Karpas-422 (cell line): Measurements from ENCODE around the gene ALK. TPM values are rescaled to one million over a fixed set of nuclear protein-coding genes. Genes with fewer than 3 reads are reported as not detected.

Experiments used
- DNase-seq: peaks from one replicate; pipeline ENCODE4 v3.0.0-alpha.2; 2015
- H2AFZ ChIP-seq: fragments of 200-600 bp; sonication (generic); 2 replicates; pipeline ENCODE4 v1.6.1; 2014; ENCODE audit warnings: antibody characterized with exemption, low read length, mixed read lengths
- H3K27ac ChIP-seq: fragments of 200-600 bp; sonication (generic); 2 replicates; pipeline ENCODE4 v1.5.1; 2014; ENCODE audit warnings: mild to moderate bottlenecking, low read length, moderate library complexity
- H3K27me3 ChIP-seq: fragments of 200-600 bp; sonication (generic); 2 replicates; pipeline ENCODE4 v1.6.1; 2014; ENCODE audit warnings: low read length, mixed read lengths
- H3K36me3 ChIP-seq: fragments of 200-600 bp; sonication (generic); 2 replicates; pipeline ENCODE4 v1.6.1; 2014; ENCODE audit warnings: low read length, mixed read lengths; ENCODE audit not compliant: insufficient read depth
- H3K4me1 ChIP-seq: fragments of 200-600 bp; sonication (generic); 2 replicates; pipeline ENCODE4 v1.6.1; 2014; ENCODE audit warnings: mild to moderate bottlenecking, low read length, mixed read lengths
- H3K4me2 ChIP-seq: fragments of 200-600 bp; sonication (generic); 2 replicates; pipeline ENCODE4 v1.6.1; 2014; ENCODE audit warnings: low read length, low read depth, mild to moderate bottlenecking; ENCODE audit not compliant: poor library complexity, severe bottlenecking
- H3K4me3 ChIP-seq: fragments of 200-600 bp; sonication (generic); 2 replicates; pipeline ENCODE4 v1.5.1; 2014; ENCODE audit warnings: mild to moderate bottlenecking, antibody characterized with exemption, low read length, mixed read lengths
- H3K79me2 ChIP-seq: fragments of 200-600 bp; sonication (generic); 2 replicates; pipeline ENCODE4 v1.6.1; 2014; ENCODE audit warnings: mild to moderate bottlenecking, low read length, mixed read lengths
- H3K9ac ChIP-seq: fragments of 200-600 bp; sonication (generic); 2 replicates; pipeline ENCODE4 v1.6.0; 2014; ENCODE audit warnings: low read length
- H3K9me2 ChIP-seq: fragments of 200-600 bp; sonication (generic), shearing (Covaris generic); replicated peaks from 2 replicates; pipeline ENCODE4 v1.6.0; 2014; ENCODE audit warnings: mild to moderate bottlenecking, low read length, moderate library complexity; ENCODE audit not compliant: insufficient read depth
- H3K9me3 ChIP-seq: fragments of 300-700, 200-600 bp; sonication (generic); 2 replicates; pipeline ENCODE4 v1.6.1; 2014; ENCODE audit warnings: low read length, mixed read lengths
- H4K20me1 ChIP-seq: fragments of 200-600 bp; sonication (generic); 2 replicates; pipeline ENCODE4 v1.6.1; 2014; ENCODE audit warnings: mild to moderate bottlenecking, antibody characterized with exemption, low read length, low read depth; ENCODE audit not compliant: insufficient read depth
- total RNA-seq: library from RNA; depleted of rRNA; stranded (reverse); fragments of >200 nt; shearing (Covaris generic); gene quantifications from 2 replicates; pipeline ENCODE4 v1.2.3, GENCODE V29; 2014; ENCODE audit warnings: low replicate concordance

The ALK gene
- total RNA-seq, 1 experiment from 2014 or later: not detected

DNA sequence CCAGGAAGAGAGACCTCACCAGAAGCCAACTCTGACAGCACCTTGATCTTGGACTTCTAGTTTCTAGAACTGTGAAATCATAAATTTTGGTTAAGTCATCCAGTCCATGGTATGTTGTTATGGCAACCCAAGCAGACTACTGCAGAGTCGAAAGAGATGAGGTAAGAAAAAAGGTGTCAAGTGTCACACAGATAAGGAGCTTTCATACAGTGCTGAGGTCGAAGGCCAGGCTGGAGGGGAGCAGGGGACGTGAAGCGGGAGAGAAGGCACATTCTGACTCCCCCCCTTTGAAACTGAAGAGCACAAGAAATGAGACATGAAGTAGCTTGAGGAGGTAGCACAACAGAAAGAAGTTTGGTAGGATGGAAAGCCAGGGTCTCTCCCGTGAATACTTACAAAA lies 110.4 kb downstream of the ALK start:
- no peak overlapping the region for H3K27ac ChIP-seq
- no peak overlapping the region for H2AFZ ChIP-seq
- no peak overlapping the region for H3K4me3 ChIP-seq
- H4K20me1 ChIP-seq: no peaks in the 10 kb centered on the region
- no peak for DNase-seq
- H3K27me3 ChIP-seq: no peaks in the 10 kb centered on the region
- no peaks in the 10 kb centered on the region for H3K79me2 ChIP-seq
- no peaks in the 10 kb centered on the region for H3K4me1 ChIP-seq
- H3K9ac ChIP-seq: no peak overlapping the region
- H3K9me2 ChIP-seq: no peaks in the 10 kb centered on the region
- H3K4me2 ChIP-seq: no peak overlapping the region
- no peaks in the 10 kb centered on the region for H3K36me3 ChIP-seq
- no peaks in the 10 kb centered on the region for H3K9me3 ChIP-seq

- H3K4me1 ChIP-seq: no peaks in the 10 kb centered on the region
- no peaks in the 10 kb centered on the region for H3K9me3 ChIP-seq
- H3K27me3 ChIP-seq: no peaks in the 10 kb centered on the region
- H3K36me3 ChIP-seq: no peaks in the 10 kb centered on the region
- no peak overlapping the region for H3K27ac ChIP-seq
- no peak overlapping the region for H3K9ac ChIP-seq
- H3K9me2 ChIP-seq: no peaks in the 10 kb centered on the region
- DNase-seq: no peak
- no peak overlapping the region for H2AFZ ChIP-seq
- H3K4me2 ChIP-seq: no peak overlapping the region
- H4K20me1 ChIP-seq: no peaks in the 10 kb centered on the region
- H3K79me2 ChIP-seq: no peaks in the 10 kb centered on the region
- no peak overlapping the region for H3K4me3 ChIP-seq
These were observed 113.1 kb downstream of the ALK start for GRCh38 chr2:29808321-29808720.

- Histone ChIP-seq H3K9me2 (no peaks in the 10 kb centered on the region), H2AFZ (no peak overlapping the region), H3K36me3 (no peaks in the 10 kb centered on the region)
These were observed 114.3 kb downstream of the ALK start for GRCh38 chr2:29807082-29807481.

DNA sequence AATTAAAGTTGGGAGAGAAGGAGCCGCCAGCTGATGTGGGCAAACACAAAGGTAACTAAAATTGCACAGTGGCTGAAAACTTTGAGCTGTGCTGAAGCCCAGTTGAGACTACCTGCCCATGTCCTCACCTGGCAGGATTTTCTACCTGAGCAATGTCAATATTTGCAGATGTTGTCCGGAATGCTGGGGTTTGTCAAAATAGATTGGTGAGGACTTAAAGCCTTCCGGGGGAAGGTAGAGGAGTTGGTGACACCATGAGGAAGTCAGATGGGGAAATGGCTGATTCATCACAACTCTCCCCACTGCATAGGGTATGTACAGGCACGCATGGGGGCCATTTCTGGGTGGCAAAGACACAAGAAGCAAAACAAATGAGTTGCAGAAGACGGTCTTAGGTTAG lies 114.9 kb downstream of the ALK start:
- no peaks in the 10 kb centered on the region for H3K79me2 ChIP-seq
- no peak overlapping the region for H3K9ac ChIP-seq
- DNase-seq: no peak
- H3K36me3 ChIP-seq: no peaks in the 10 kb centered on the region
- no peaks in the 10 kb centered on the region for H3K9me2 ChIP-seq
- no peaks in the 10 kb centered on the region for H4K20me1 ChIP-seq
- H3K27ac ChIP-seq: no peak overlapping the region
- H3K4me1 ChIP-seq: no peaks in the 10 kb centered on the region
- H3K27me3 ChIP-seq: no peaks in the 10 kb centered on the region
- no peak overlapping the region for H3K4me3 ChIP-seq
- no peaks in the 10 kb centered on the region for H3K9me3 ChIP-seq
- H3K4me2 ChIP-seq: no peak overlapping the region
- H2AFZ ChIP-seq: no peak overlapping the region

More at GRCh38 chr2:29807082-29807481, 114.3 kb downstream of the ALK start:
- H3K9me3 ChIP-seq: no peaks in the 10 kb centered on the region
- H3K27ac ChIP-seq: no peak overlapping the region
- no peaks in the 10 kb centered on the region for H4K20me1 ChIP-seq
- H3K9ac ChIP-seq: no peak overlapping the region
- H3K4me3 ChIP-seq: no peak overlapping the region
- H3K4me1 ChIP-seq: no peaks in the 10 kb centered on the region
- H3K4me2 ChIP-seq: no peak overlapping the region
- H3K79me2 ChIP-seq: no peaks in the 10 kb centered on the region
- H3K27me3 ChIP-seq: no peaks in the 10 kb centered on the region
- no peak for DNase-seq

GRCh38 chr2:29804671-29805070 lies 116.7 kb downstream of the ALK start:
- Histone ChIP-seq H3K36me3 (no peaks in the 10 kb centered on the region), H3K27ac (no peak overlapping the region), H3K9me3 (no peaks in the 10 kb centered on the region), H3K4me2 (no peak overlapping the region), H3K79me2 (no peaks in the 10 kb centered on the region), H3K9ac (no peak overlapping the region), H3K4me1 (no peaks in the 10 kb centered on the region), H3K27me3 (no peaks in the 10 kb centered on the region), H3K9me2 (no peaks in the 10 kb centered on the region), H2AFZ (no peak overlapping the region), H4K20me1 (no peaks in the 10 kb centered on the region), H3K4me3 (no peak overlapping the region)
- DNase-seq: no peak

GRCh38 chr2:29803537-29803936 lies 117.8 kb downstream of the ALK start:
- DNase-seq: no peak
- H3K4me1 ChIP-seq: no peaks in the 10 kb centered on the region
- no peak overlapping the region for H2AFZ ChIP-seq
- H3K36me3 ChIP-seq: no peaks in the 10 kb centered on the region
- H3K27me3 ChIP-seq: no peaks in the 10 kb centered on the region
- no peak overlapping the region for H3K27ac ChIP-seq
- H3K79me2 ChIP-seq: no peaks in the 10 kb centered on the region
- H3K4me3 ChIP-seq: no peak overlapping the region
- H3K9me3 ChIP-seq: no peaks in the 10 kb centered on the region
- no peaks in the 10 kb centered on the region for H4K20me1 ChIP-seq
- no peak overlapping the region for H3K9ac ChIP-seq
- H3K4me2 ChIP-seq: no peak overlapping the region
- no peaks in the 10 kb centered on the region for H3K9me2 ChIP-seq

- H3K27me3 ChIP-seq: no peaks in the 10 kb centered on the region
- no peak overlapping the region for H3K9ac ChIP-seq
- H3K4me2 ChIP-seq: no peak overlapping the region
- H3K27ac ChIP-seq: no peak overlapping the region
- H3K36me3 ChIP-seq: no peaks in the 10 kb centered on the region
- H2AFZ ChIP-seq: no peak overlapping the region
- H3K9me3 ChIP-seq: no peaks in the 10 kb centered on the region
- H3K9me2 ChIP-seq: no peaks in the 10 kb centered on the region
- H3K4me3 ChIP-seq: no peak overlapping the region
- no peaks in the 10 kb centered on the region for H3K79me2 ChIP-seq
- H4K20me1 ChIP-seq: no peaks in the 10 kb centered on the region
- H3K4me1 ChIP-seq: no peaks in the 10 kb centered on the region
- no peak for DNase-seq
These were observed 118.4 kb downstream of the ALK start for GRCh38 chr2:29802986-29803385.

DNA sequence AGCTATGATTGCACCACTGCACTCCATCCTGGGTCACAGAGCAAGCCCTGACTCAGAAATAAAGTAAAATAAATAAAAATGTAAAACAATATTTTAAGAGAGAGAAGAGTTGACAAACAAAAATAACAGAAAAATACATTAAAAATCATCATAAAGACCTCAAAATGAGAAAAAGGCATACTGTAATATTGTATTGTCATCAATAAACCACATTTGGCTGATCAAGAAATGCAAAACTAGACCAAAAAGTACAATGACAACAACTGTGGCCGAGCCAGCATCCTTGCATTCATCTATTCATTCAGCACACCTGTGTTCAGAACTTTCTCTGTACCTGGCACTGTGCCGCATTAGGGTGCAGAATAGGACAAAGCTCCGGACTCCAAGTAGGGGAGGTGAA lies 121.8 kb downstream of the ALK start:
- H4K20me1 ChIP-seq: no peaks in the 10 kb centered on the region
- H3K4me2 ChIP-seq: no peak overlapping the region
- no peaks in the 10 kb centered on the region for H3K9me2 ChIP-seq
- no peaks in the 10 kb centered on the region for H3K9me3 ChIP-seq
- no peak overlapping the region for H3K27ac ChIP-seq
- no peaks in the 10 kb centered on the region for H3K36me3 ChIP-seq
- no peaks in the 10 kb centered on the region for H3K27me3 ChIP-seq
- no peak overlapping the region for H3K4me3 ChIP-seq
- DNase-seq: no peak
- no peak overlapping the region for H3K9ac ChIP-seq
- no peak overlapping the region for H2AFZ ChIP-seq
- no peaks in the 10 kb centered on the region for H3K4me1 ChIP-seq
- H3K79me2 ChIP-seq: no peaks in the 10 kb centered on the region

GRCh38 chr2:29797916-29798315 lies 123.5 kb downstream of the ALK start:
- H3K27me3 ChIP-seq: no peaks in the 10 kb centered on the region
- DNase-seq: no peak
- no peak overlapping the region for H3K9ac ChIP-seq
- no peaks in the 10 kb centered on the region for H4K20me1 ChIP-seq
- H3K4me3 ChIP-seq: no peak overlapping the region
- no peaks in the 10 kb centered on the region for H3K9me3 ChIP-seq
- H3K9me2 ChIP-seq: no peaks in the 10 kb centered on the region
- H2AFZ ChIP-seq: no peak overlapping the region
- no peaks in the 10 kb centered on the region for H3K36me3 ChIP-seq
- no peaks in the 10 kb centered on the region for H3K4me1 ChIP-seq
- H3K4me2 ChIP-seq: no peak overlapping the region
- H3K79me2 ChIP-seq: no peaks in the 10 kb centered on the region
- H3K27ac ChIP-seq: no peak overlapping the region
